ENCODE data around the gene RHEX.

DNA sequence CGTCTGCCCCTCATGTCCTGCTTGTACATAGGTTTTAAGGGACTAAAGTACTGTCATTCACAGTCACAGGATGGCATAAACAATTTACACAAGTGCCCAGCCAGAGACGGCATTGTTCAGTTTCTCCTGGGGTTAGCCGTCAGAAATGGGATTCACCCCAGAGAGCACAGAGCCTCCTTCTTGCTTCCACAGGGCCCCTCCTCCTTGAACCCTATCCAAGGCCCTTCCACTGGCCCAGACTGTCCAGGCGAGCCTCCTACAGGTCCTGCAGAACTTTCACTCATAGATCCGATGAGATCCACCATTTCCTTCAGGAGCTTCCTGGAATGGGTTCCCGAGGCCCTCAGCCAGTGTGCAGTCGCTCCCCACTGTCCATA, 54.2 kb downstream of the RHEX start:
- TF ChIP-seq, protein P1, sequence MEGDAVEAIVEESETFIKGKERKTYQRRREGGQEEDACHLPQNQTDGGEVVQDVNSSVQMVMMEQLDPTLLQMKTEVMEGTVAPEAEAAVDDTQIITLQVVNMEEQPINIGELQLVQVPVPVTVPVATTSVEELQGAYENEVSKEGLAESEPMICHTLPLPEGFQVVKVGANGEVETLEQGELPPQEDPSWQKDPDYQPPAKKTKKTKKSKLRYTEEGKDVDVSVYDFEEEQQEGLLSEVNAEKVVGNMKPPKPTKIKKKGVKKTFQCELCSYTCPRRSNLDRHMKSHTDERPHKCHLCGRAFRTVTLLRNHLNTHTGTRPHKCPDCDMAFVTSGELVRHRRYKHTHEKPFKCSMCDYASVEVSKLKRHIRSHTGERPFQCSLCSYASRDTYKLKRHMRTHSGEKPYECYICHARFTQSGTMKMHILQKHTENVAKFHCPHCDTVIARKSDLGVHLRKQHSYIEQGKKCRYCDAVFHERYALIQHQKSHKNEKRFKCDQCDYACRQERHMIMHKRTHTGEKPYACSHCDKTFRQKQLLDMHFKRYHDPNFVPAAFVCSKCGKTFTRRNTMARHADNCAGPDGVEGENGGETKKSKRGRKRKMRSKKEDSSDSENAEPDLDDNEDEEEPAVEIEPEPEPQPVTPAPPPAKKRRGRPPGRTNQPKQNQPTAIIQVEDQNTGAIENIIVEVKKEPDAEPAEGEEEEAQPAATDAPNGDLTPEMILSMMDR (IDR thresholded peaks at IDR 0.05), result no peak
- TF ChIP-seq BHLHE40 (IDR thresholded peaks at IDR 0.05; ENCODE audit: low read depth, low read length), result no peak
- TF ChIP-seq CHD4 (IDR thresholded peaks at IDR 0.05; ENCODE audit: borderline replicate concordance), result no peak

Data from A549 (cell line).